Erythroblast (primary cell): ENCODE results near the gene FKBP8.

Source experiments
- DNase-seq, 2 experiments: peaks; one replicate each; lab custom pipeline; 2025; lab: John Stamatoyannopoulos, UW
- GATA1 ChIP-seq: IDR thresholded peaks from 2 replicates; pipeline ENCODE4 v1.6.1; 2011; ENCODE audit warnings: low read depth, mild to moderate bottlenecking, control low read depth, low read length, moderate library complexity
- POLR2A ChIP-seq: IDR thresholded peaks from 2 replicates; pipeline ENCODE4 v1.6.1; 2011; ENCODE audit warnings: mild to moderate bottlenecking, low read length

FKBP8 gene

GRCh38 chr19:18506101-18506930, 37.1 kb downstream of the FKBP8 start:
- DNase-seq = no peak
- TF ChIP-seq POLR2A (no peak), GATA1 (no peak)

GRCh38 chr19:18504886-18505610, 38.3 kb downstream of the FKBP8 start:
- no peak for DNase-seq
- TF ChIP-seq GATA1 (no peak), POLR2A (no peak)

GRCh38 chr19:18503971-18504885, 39.1 kb downstream of the FKBP8 start:
- TF ChIP-seq GATA1 (no peak), POLR2A (no peak)
- no peak for DNase-seq

- DNase-seq = no peak
- TF ChIP-seq GATA1 (no peak), POLR2A (no peak)
Measured at GRCh38 chr19:18503337-18503970, 39.9 kb downstream of the FKBP8 start.

- no peak for TF ChIP-seq GATA1
- no peak for TF ChIP-seq POLR2A
- no peak for DNase-seq
Measured at GRCh38 chr19:18502638-18503294, 40.6 kb downstream of the FKBP8 start.

- no peak for DNase-seq
- no peak for TF ChIP-seq GATA1
- TF ChIP-seq POLR2A = no peak
Measured at GRCh38 chr19:18502246-18502637, 41.1 kb downstream of the FKBP8 start.

GRCh38 chr19:18501832-18502231, 41.5 kb downstream of the FKBP8 start:
- DNase-seq = no peak

GRCh38 chr19:18501351-18501750, 42.0 kb downstream of the FKBP8 start:
- TF ChIP-seq GATA1 = no peak
- TF ChIP-seq POLR2A = no peak
- no peak for DNase-seq

More at GRCh38 chr19:18501832-18502231, 41.5 kb downstream of the FKBP8 start:
- TF ChIP-seq GATA1 (no peak), POLR2A (no peak)

GRCh38 chr19:18500799-18501198, 42.6 kb downstream of the FKBP8 start:
- no peak for TF ChIP-seq GATA1
- no peak for TF ChIP-seq POLR2A
- no peak for DNase-seq

- no peak for DNase-seq
- no peak for TF ChIP-seq GATA1
- no peak for TF ChIP-seq POLR2A
Measured at GRCh38 chr19:18500376-18500775, 43.0 kb downstream of the FKBP8 start.

GRCh38 chr19:18499055-18499775, 44.2 kb downstream of the FKBP8 start:
- no peak for TF ChIP-seq POLR2A
- TF ChIP-seq GATA1 = no peak
- no peak for DNase-seq

- TF ChIP-seq POLR2A = no peak
- no peak for DNase-seq
Measured at GRCh38 chr19:18496980-18497256, 46.5 kb downstream of the FKBP8 start.
